Dedifferentiated amniotic fluid mesenchymal stem cell (primary cell): ENCODE results near the gene EFCAB6.

Experiments
- DNase-seq: peaks from one replicate; pipeline ENCODE4 v3.0.0-alpha.2; 2016; ENCODE audit errors: extremely low spot score

Gene EFCAB6

DNA sequence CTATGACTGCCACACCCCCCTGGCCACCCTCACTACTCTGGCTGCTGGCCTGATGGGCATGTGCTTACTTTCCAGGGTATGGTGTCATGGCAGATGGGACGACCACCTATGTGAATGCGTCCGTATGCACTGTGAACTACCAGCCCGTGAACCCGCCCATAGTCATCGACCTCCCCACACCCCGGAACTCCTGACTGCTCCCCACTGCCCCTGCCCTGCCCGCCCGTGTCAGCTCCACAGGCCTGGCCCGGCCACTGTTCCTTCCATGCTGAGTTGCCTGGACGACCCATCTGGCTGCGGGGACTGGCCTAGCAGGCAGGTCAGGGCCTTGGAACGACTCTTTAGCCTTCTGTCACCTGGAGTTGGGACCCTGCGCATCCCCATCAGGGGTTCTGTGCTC is 306.7 kb downstream of the EFCAB6 start:
- DNase-seq = no peak

DNA sequence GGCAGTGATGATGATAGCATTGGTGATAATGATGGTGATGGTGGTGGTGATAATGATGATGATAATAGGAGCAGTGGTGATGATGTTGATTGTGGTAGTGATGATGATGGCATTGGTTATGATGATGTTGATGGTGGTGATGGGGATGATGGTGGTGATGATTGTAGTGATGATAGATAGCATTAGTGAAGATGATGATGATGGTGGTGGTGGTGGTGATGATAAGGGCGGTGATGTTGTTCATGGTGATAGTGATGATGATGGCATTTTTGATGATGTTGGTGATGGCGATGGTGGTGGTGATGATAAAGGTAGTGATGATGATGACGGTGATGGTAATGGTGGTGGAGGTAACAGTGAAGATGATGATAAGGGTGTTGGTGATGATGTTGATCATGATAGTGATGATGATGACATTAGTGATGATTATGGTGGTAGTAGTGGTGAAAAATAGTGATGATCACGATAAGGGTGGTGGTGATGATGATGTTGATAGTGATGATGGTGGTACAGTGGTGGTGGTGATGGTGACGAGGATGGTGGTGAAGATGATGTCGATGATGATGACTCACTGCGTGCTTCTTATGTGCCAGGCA is 307.3 kb downstream of the EFCAB6 start:
- no peak for DNase-seq

- no peak for DNase-seq
Observed at GRCh38 chr22:43504068-43504467, 308.0 kb downstream of the EFCAB6 start.

DNA sequence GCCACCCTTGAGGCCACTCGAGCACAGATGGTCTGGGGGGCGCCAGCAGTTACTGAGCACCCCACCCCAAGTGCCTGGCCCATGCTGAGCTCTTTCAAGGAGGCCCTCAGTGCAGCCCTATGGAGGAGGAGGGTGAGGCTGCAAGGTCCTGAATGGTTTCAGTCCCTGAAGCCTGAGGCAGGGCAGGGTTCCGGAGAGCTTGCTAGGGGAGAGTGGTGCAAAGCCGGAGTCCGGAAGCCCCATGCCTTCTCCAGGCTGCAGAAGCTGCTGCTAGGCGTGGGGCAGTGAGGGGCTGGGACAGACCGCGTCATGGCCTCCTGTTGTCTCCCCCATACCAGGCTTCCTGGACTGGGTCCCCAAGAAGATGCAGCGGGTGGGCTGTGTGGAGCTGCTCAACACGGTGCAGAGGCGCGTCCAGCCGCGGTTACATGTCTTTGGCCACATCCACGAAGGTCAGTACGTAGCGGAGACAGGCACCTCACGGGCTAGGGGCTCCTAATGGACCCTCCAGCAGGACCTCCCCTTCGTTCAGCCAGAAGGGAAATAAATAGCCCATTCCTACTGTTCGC is 309.7 kb downstream of the EFCAB6 start:
- no peak for DNase-seq

DNA sequence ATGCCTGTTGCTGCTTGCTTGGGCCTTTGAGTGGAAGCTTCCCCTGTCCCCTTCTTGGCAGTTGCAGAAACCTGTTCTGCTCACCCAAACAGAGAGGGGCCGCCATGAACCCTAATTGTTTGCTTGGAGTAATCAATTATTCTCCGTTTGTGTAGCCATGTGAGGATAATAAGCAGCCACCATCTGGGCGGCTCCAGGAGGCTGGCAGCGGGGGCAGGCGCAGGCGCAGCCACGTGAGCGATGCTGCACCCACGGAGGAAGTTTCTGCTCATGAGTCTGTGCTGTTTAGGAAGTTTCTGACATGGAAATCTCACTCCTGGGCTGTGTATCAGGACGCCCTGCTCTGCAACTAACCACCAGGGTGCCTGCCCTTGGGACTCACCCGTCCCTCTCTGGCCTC is 310.2 kb downstream of the EFCAB6 start:
- no peak for DNase-seq

DNA sequence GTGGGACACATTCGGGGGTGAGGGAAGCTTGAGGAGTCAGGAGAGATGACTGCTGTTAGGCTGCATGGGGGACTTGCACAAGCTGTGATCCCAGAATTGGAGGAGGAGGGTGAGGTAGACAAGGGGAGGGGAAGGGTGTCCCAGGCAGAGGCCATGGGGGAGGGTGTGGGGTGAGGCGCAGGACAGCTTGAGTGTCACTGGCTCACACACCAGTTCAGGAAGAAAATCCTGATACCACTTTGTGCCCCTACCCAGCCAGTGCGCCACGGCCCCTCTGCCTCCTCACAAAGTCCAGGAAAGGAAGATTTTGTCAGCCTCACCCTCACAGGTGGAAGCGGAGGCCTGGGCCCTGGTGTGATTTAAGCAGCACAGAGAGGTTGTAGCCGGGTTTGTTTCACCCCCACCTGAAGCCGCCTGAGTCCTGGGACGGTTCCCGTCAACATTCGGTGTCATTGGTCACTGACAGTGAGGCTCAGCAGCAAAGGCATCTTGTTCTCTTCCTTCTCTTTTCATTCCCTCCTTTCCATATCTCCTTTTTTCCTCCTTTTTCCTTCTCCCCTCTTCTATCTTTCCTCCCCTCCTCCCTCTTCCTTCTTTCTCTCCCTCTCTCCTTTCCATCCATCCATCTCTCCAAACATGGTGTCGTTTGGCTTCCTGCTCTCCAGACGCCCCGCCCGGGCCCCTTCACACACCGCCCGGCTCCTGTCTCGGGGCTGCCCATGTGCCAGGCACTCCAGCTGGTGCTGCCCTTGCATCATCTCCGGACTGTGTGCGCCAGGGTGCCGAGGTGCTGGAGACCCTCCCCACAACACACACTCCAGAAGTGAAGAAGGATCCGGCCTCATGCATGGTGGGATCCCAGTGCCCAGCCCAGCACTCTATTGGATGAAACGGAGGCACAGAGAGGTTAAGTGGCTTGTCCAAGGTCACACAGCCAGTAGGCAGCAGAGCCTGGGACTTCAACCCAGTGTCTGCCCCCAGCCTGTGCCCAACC is 311.0 kb downstream of the EFCAB6 start:
- no peak for DNase-seq

GRCh38 chr22:43498856-43499253 is 313.2 kb downstream of the EFCAB6 start:
- DNase-seq = no peak

DNA sequence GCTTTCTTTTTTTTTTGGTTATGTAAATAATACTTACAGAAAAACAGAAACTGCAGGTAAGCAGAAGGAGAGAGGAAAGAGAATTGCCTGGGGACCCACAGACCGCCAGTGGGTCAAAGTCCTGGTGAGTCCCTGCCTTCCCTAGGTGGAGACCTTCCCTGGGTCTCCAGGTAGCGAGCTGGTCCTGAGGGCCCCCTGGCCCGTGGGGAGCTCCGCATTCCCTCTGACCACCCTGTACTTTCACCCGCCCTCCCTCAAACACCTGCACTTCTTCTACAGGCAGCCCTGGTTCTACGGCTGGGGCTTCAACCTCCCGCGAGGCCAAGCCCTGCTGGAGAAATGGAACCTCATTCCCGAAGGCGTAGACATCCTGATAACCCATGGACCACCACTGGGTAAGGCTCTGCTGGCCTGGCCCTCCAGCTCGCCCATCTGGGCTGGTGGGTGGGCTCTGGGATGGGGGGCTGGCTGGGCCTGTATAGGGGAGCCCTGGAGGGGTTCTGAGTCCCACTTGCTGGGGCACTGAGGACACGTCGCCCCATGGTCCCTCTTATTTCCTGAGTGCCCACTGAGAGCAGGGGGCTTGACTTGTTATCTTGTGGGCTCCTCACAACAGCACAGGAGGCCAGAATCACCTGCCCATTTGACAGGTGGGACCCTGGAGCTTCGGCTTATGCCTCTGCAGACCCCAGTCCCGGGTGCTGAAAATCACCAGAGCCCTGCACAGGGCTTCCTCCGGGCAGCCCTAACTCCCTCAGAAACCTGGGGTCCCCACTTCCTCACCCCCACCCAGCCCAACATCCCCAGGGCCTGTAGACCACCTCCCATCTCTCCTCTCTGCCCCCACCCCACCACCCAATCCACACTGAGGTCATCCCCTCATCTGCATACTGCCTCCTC is 313.9 kb downstream of the EFCAB6 start:
- DNase-seq = no peak

- DNase-seq = no peak
Observed at GRCh38 chr22:43493297-43493696, 318.8 kb downstream of the EFCAB6 start.

DNA sequence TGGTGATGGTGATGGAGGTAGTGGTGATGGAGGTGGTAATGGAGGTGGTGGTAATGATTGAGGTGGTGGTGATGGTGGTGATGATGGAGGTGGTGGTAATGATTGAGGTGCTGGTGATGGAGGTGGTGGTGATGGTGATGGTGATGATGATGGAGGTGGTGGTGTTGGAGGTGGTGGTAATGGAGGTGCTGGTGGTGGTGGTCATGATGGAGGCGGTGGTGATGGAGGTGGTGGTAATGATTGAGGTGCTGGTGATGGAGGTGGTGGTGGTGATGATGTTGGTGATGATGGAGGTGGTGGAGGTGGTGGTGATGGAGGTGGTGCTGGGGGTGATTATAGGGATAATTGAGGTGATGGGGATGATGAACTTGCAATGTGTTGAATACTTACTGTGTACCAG is 320.4 kb downstream of the EFCAB6 start:
- DNase-seq = no peak

DNA sequence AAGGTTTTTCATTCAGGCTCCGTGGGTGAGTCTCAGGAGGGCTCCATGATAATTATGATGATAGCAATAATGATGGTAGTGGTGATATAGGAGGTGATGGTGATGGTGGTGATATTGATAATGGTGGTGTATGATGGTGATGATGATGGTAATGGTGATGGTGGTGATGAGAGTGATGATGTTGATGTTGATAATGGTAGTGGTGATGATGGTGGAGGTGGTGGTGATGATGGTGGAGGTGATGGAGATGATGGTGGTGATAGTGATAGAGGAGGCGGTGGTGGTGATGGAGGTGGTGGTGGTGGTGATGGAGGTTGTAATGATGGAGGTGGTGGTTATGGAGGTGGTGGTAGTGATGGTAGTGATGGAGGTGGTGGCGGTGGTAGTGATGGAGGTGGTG is 320.9 kb downstream of the EFCAB6 start:
- no peak for DNase-seq

DNA sequence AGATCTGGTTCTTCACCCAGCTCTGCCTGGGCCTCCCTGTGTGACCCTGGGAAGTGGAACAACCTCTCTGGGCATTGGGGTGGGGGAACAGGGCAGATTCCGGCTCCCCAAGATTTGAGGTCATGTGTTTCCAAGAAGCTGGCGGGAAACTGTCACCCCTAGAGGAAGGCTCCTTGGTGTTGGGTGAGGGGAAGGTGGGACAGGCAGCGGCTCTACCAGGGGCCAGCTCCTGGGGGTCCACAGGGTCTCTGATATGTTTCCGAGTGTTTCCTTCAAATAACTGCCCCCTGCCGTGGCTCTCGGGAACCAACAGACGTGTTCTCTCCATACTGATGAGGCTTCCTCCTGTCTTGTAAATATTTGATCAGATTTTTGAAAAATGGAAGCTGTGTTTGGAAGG is 321.8 kb downstream of the EFCAB6 start:
- DNase-seq = no peak

GRCh38 chr22:43488937-43489336 is 323.2 kb downstream of the EFCAB6 start:
- no peak for DNase-seq

DNA sequence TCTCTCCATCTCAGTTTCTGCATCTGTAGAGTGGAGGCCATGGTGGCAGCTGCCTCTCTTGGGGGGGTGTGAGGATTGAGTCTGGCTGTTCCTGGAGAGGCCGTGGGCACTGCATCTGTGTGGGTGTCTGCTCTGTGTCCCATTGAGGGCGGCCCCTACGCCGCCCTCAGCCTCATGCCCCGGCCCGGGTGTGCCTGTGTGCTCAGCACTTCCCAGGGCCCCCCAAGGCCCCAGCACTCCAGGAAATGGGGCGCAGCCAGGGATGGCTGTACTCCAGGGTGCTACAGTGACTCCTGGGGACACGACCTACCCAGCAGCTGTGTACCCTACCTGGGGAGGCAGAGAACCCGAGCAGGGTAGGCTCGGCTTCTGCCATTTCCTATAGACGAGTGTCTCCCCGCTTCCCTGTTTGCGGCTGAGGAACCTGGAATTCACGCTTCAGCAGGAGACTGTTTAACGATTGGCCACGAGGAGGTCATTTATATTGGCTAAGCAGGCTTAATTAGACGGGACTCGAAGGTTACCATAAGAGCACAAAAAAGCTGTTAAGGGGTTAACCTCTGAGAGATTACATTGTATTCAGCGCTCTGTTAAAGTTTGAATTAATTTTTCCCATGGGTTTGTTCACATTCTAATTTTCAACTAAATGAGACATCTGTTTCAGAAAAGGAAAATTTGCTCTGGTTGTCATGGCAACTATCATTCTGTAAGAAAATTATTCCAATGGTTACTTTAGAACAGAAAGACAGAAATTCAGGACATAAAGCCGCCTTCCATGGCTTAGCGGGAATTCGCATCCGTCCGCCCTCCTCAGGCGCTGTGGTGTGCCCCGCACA is 323.9 kb downstream of the EFCAB6 start:
- no peak for DNase-seq

DNA sequence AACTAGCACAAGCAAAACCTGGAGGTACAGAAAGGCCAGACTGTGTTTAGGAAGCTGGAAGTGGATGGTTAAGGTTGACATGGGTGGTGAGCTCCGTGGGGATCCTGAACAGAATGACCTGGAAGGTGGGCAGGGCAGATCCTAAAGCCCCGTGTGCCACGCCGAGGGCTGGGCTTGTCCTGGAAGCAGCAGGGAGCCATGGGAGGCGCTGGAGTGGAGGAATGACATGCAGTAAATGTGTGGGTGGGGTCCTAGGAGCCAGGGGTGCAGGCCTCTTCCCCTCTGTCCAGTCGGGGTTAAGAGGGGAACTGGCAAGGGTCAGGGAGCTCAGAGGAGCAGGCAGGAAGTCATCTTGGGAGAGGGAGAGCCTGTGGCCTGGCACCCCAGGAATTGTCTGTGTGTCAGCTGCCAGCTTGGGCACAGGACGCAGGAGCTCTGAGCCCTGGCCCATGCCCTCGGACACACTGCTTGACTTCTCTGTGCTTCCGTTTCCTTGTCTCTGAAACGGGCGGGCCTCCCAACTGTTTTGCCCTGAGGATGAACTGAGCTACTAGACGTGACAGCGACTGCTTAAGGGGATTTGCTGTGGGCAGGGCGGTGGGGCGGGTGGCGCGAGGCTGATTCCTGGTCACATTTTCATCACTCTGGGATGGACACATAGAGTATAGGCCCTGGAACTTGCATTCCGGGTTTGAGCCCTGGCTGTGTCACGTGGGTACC is 324.6 kb downstream of the EFCAB6 start:
- no peak for DNase-seq

DNA sequence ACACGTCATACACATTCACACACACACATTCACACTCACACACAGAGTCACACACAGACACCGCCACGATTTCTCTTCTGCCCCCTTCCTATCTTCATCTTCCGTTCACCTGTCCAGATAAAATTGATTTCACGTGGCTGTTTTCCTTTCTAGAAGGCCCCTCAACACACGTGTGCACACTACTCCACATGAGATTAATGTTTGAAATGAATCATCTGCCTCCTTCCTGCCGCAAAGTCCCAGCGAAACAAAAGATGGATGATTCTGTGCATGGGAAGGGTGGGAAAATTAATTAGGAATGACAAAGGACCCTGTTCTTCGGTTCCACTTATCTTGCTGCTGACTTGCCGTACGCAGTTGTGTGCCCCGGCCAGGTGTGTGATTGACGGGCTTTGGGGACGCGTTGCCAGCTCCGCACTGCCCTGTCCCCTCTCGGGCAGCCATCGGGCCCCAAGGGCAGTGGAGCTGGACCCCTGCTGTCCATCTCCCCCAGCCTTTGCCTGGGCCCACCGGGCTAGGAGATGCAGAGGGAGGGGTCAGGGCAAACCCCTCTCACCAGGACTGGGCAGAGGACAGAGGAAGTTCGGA is 326.5 kb downstream of the EFCAB6 start:
- DNase-seq = no peak

DNA sequence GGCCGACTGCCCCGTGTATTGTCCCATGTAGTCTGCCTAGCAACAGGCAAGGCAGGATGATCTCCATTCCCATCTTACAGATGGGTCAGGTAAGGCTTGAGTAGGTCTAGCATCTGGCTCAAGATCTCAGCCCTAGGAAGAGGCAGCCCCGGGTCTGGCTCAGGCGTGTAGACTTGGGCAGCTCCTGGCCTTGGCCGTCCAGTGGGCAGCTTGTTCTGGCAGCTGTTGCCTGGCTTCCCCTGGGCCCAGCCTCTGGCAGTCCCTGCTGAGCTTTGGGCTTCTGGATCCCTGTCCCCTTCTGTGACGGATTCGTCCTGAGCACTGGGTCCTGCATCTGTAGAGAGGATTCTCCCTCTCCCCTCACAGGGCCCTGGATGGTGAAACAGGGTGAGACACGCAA is 327.9 kb downstream of the EFCAB6 start:
- no peak for DNase-seq

DNA sequence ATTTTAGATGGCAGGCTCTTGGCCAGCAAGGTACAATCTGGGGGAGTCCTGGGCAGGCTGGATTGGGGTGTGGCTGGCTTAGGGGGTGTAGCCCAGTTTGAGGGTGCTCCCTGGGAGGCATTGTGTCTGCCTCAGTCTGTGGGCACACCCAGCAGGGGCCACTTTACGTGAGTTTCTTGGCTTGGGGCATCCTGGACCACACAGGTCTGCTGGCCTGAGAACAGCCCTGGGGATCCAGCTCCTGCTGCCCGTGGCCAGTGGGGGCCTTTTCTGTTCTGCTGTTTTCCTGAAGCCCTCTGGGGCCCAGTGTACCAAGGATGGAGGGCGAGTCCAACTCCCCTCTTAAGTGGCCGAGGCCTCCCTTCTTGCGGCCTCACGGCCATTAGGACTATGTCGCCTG is 328.4 kb downstream of the EFCAB6 start:
- DNase-seq = no peak

DNA sequence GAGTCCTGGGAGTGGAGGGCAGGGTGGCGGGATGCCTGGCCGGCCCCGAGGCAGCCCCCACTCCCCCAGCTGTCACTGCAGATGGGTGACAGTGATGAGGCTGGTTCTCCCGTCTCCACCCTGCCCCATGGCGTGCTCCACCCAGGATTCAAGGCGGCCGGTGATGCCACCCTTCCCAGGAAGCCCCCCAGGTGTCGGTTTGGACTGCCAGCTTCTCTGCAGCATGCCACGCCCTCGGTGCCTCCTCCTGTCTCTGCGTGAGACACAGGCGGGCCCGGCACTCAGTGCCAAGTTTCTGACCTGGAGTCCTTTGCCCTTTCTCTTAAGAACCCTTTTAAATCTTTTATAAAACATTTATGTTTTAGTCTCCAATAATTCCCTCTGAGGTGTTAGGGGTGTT is 328.8 kb downstream of the EFCAB6 start:
- no peak for DNase-seq

- no peak for DNase-seq
Observed at GRCh38 chr22:43482318-43482625, 329.8 kb downstream of the EFCAB6 start.
